CD4-positive, alpha-beta T cell (primary cell): ENCODE measurements around the gene TMBIM1. TPM values are rescaled to one million over a fixed set of nuclear protein-coding genes. Genes with fewer than 3 reads are reported as not detected.

Source experiments
- ATAC-seq: fragments of 200-7000 bp; cut with Tn5 transposase; one replicate; pipeline ENCODE4 v1.10.0; 2022; ENCODE audit warnings: mild to moderate bottlenecking; ENCODE audit not compliant: poor library complexity
- CTCF ChIA-PET: fragments of 350-600 bp; sonication (Branson Sonifier 250); formaldehyde crosslinking; loops from one replicate; lab custom pipeline; 2021; ENCODE audit warnings: antibody characterized with exemption, inconsistent platforms; lab: Charles Lee
- POLR2A ChIA-PET: fragments of 350-600 bp; sonication (Branson Sonifier 250); formaldehyde crosslinking; loops from one replicate; lab custom pipeline; 2021; ENCODE audit warnings: antibody characterized with exemption, inconsistent platforms; lab: Charles Lee
- DNase-seq, 14 experiments: peaks; one replicate each; pipeline ENCODE4 v3.0.0-alpha.2; 2013 to 2020; ENCODE audit warnings: mixed read lengths in 2 of 14
- H3K27ac ChIP-seq, 2 donors: one replicate each; pipeline versions ENCODE4 v1.5.1 to v1.7.0; 2013; ENCODE audit warnings: low read length in 2 of 2, low read depth in 1 of 2, mild to moderate bottlenecking in 1 of 2
- H3K27me3 ChIP-seq, 2 experiments: 1 replicate in 1 of 2; 2 replicates in 1 of 2; pipeline versions ENCODE4 v1.6.1 to v1.7.0; 2013; ENCODE audit warnings: low read length in 2 of 2, control low read depth in 1 of 2, mild to moderate bottlenecking in 1 of 2, moderate library complexity in 1 of 2; ENCODE audit not compliant: insufficient read depth in 2 of 2, control insufficient read depth in 1 of 2
- H3K36me3 ChIP-seq: one replicate; pipeline ENCODE4 v1.6.1; 2013; ENCODE audit warnings: low read length, control low read depth; ENCODE audit not compliant: insufficient read depth
- H3K4me1 ChIP-seq: one replicate; pipeline ENCODE4 v1.6.1; 2013; ENCODE audit warnings: low read length, control low read depth; ENCODE audit not compliant: insufficient read depth
- H3K4me3 ChIP-seq: one replicate; pipeline ENCODE4 v1.5.1; 2013; ENCODE audit warnings: mild to moderate bottlenecking, low read length, moderate library complexity
- H3K9me3 ChIP-seq, 2 experiments: 1 replicate in 1 of 2; 2 replicates in 1 of 2; pipeline versions ENCODE4 v1.6.1 to v1.7.0; 2013; ENCODE audit warnings: low read length in 2 of 2, mild to moderate bottlenecking in 2 of 2, control low read depth in 1 of 2, moderate library complexity in 1 of 2; ENCODE audit not compliant: control insufficient read depth in 1 of 2, insufficient read depth in 1 of 2
- H3K27ac Mint-ChIP-seq: one replicate; pipeline ENCODE4 v1.8.0; 2020; ENCODE audit warnings: mixed read lengths
- H3K27me3 Mint-ChIP-seq: one replicate; pipeline ENCODE4 v1.8.0; 2021; ENCODE audit warnings: mixed read lengths
- H3K36me3 Mint-ChIP-seq: one replicate; pipeline ENCODE4 v1.8.0; 2021; ENCODE audit warnings: low read depth, mixed read lengths
- H3K4me1 Mint-ChIP-seq: one replicate; pipeline ENCODE4 v1.8.0; 2021; ENCODE audit warnings: low read depth, mixed read lengths
- H3K4me3 Mint-ChIP-seq: one replicate; pipeline ENCODE4 v1.8.0; 2020; ENCODE audit warnings: mild to moderate bottlenecking, mixed read lengths
- H3K9me3 Mint-ChIP-seq: one replicate; pipeline ENCODE4 v1.8.0; 2020; ENCODE audit warnings: mixed read lengths
- intact Hi-C, 2 experiments: fragments of 100-400 bp; cut with DNase I in 1 of 2; cut with micrococcal nuclease in 1 of 2; formaldehyde crosslinking; loops; one replicate each; pipeline versions ENCODE4 v1.15.1 to v1.9.0; 2023 to 2025; cut with DNase I, micrococcal nuclease
- total RNA-seq, 174 experiments: library from RNA in 2 of 174; stranded (reverse) in 2 of 174; gene quantifications; one replicate each; pipeline ENCODE4 v1.2.3 and lab custom pipeline; 2021 to 2026
- TF ChIP-seq, protein P1 (sequence below): fragments of 200-600 bp; IDR thresholded peaks from one replicate; pipeline ENCODE4 v1.8.0; 2022; ENCODE audit warnings: antibody characterized with exemption, mild to moderate bottlenecking

TMBIM1 gene
- total RNA-seq, 2 experiments from 2014 or later, result 99.2 to 102 TPM

- Histone ChIP-seq H3K27me3 (no peaks in the 10 kb centered on the region), H3K36me3 (peaks cover 81% of the 10 kb centered on the region), H3K27ac (peak overlapping the region in 1 of 2 donors; percentile 47), H3K4me1 (peaks cover 53% of the 10 kb centered on the region), H3K9me3 (no peaks in the 10 kb centered on the region), H3K4me3 (no peak overlapping the region)
- POLR2A ChIA-PET, result interaction anchor here (0.5 kb wide), 1 partner anchor 64 kb away, joined by 3 read pairs; no protein-coding TSS in a partner anchor
- Mint-ChIP-seq H3K36me3 (peaks cover 79% of the 10 kb centered on the region), H3K4me3 (no peak overlapping the region), H3K9me3 (no peaks in the 10 kb centered on the region), H3K4me1 (peaks cover 55% of the 10 kb centered on the region), H3K27me3 (no peaks in the 10 kb centered on the region), H3K27ac (peak overlapping the region; percentile 78)
- intact Hi-C loops, result loop anchor here in 1 of 2 experiments (10.0 kb wide), 1 partner anchor 364 kb away; no protein-coding TSS in a partner anchor
- ATAC-seq, result no peak
- TF ChIP-seq, protein P1, sequence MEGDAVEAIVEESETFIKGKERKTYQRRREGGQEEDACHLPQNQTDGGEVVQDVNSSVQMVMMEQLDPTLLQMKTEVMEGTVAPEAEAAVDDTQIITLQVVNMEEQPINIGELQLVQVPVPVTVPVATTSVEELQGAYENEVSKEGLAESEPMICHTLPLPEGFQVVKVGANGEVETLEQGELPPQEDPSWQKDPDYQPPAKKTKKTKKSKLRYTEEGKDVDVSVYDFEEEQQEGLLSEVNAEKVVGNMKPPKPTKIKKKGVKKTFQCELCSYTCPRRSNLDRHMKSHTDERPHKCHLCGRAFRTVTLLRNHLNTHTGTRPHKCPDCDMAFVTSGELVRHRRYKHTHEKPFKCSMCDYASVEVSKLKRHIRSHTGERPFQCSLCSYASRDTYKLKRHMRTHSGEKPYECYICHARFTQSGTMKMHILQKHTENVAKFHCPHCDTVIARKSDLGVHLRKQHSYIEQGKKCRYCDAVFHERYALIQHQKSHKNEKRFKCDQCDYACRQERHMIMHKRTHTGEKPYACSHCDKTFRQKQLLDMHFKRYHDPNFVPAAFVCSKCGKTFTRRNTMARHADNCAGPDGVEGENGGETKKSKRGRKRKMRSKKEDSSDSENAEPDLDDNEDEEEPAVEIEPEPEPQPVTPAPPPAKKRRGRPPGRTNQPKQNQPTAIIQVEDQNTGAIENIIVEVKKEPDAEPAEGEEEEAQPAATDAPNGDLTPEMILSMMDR, result no peak
- CTCF ChIA-PET, result no interaction called here
- DNase-seq, result peak in 1 of 14 experiments; percentile 11
Measured at GRCh38 chr2:218280260-218280870, 11.9 kb downstream of the TMBIM1 start.

- no peaks in the 10 kb centered on the region for H3K27me3 ChIP-seq
- Mint-ChIP-seq H3K4me3 (no peak overlapping the region), H3K27ac (peak overlapping the region; percentile 78), H3K4me1 (peaks cover 43% of the 10 kb centered on the region), H3K9me3 (no peaks in the 10 kb centered on the region), H3K36me3 (peaks cover 84% of the 10 kb centered on the region), H3K27me3 (no peaks in the 10 kb centered on the region)
- intact Hi-C loops, result no loop called here
- ChIA-PET POLR2A (no interaction called here), CTCF (no interaction called here)
- no peaks in the 10 kb centered on the region for H3K9me3 ChIP-seq
- no peak overlapping the region for H3K4me3 ChIP-seq
- TF ChIP-seq, protein P1, result no peak
- DNase-seq, result peak in 1 of 14 experiments; percentile 10
- H3K4me1 ChIP-seq, result peaks cover 36% of the 10 kb centered on the region
- H3K36me3 ChIP-seq, result peaks cover 97% of the 10 kb centered on the region
- peak overlapping the region in 1 of 2 donors; percentile 45 for H3K27ac ChIP-seq
- ATAC-seq, result no peak
Measured at GRCh38 chr2:218278531-218279360, 13.6 kb downstream of the TMBIM1 start.

- POLR2A ChIA-PET, result no interaction called here
- Mint-ChIP-seq H3K27me3 (no peaks in the 10 kb centered on the region), H3K4me1 (peaks cover 38% of the 10 kb centered on the region), H3K36me3 (peaks cover 83% of the 10 kb centered on the region), H3K27ac (peak overlapping the region; percentile 75), H3K4me3 (no peak overlapping the region), H3K9me3 (no peaks in the 10 kb centered on the region)
- Histone ChIP-seq H3K27ac (peak overlapping the region in 1 of 2 donors; percentile 24), H3K9me3 (no peaks in the 10 kb centered on the region), H3K4me1 (peaks cover 30% of the 10 kb centered on the region), H3K36me3 (peaks cover 92% of the 10 kb centered on the region), H3K27me3 (no peaks in the 10 kb centered on the region), H3K4me3 (no peak overlapping the region)
- DNase-seq, result no peak
- CTCF ChIA-PET, result no interaction called here
- TF ChIP-seq, protein P1, result no peak
- no peak for ATAC-seq
- intact Hi-C loops, result no loop called here
Measured at GRCh38 chr2:218277921-218278320, 14.4 kb downstream of the TMBIM1 start.
